22Rv1 (cell line): ENCODE results near the gene PXT1.

ENCODE experiments used
- CTCF ChIP-seq: fragments of 450-650 bp; IDR thresholded peaks from 2 replicates; pipeline ENCODE4 v1.5.1; 2017; ENCODE audit warnings: mild to moderate bottlenecking
- ZFX ChIP-seq: fragments of 450-650 bp; IDR thresholded peaks from 2 replicates; pipeline ENCODE4 v1.6.1; 2017; ENCODE audit warnings: antibody characterized with exemption, borderline replicate concordance

DNA sequence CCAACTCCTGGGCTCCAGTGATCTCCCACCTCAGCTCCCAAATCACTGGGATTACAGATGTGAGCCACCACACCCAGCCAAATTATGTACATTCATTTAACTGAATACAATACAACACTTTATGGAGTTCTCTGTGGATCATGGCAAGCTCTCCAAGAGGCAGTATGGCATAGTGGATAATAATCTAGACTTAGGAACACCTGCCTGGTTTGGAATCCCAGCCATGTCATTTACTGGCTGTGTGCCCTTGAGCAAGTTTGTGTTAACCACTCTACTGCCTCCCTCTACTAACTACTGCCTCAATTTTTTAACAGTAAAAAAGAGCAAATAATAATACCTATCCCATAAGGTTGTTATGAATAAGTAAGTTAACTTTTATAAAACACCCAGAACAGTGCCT is 53.3 kb downstream of the PXT1 start:
- TF ChIP-seq CTCF (no peak), ZFX (no peak)
